ENCODE results near the gene HOXA6.

DNA sequence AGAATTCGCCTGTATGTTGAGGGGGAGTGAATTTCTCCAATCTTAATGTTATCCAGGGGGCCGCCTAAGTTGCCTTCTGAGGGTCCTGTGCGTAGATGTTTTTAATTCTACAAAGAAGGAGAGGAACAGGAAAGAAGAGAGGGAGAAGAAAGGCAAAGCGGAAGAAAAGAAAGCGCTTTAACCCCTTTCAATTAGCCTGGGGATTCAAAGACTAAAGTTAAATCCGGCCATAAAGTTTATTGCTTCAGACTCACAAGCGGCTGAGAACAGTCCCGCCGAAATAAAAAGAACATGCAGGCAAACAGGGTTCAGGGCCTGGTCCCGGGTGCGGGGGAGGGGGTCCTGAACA, 8.6 kb downstream of the HOXA6 start:
- TF ChIP-seq POLR2A (IDR thresholded peaks at IDR 0.05), result no peak
- TF ChIP-seq, protein P1, sequence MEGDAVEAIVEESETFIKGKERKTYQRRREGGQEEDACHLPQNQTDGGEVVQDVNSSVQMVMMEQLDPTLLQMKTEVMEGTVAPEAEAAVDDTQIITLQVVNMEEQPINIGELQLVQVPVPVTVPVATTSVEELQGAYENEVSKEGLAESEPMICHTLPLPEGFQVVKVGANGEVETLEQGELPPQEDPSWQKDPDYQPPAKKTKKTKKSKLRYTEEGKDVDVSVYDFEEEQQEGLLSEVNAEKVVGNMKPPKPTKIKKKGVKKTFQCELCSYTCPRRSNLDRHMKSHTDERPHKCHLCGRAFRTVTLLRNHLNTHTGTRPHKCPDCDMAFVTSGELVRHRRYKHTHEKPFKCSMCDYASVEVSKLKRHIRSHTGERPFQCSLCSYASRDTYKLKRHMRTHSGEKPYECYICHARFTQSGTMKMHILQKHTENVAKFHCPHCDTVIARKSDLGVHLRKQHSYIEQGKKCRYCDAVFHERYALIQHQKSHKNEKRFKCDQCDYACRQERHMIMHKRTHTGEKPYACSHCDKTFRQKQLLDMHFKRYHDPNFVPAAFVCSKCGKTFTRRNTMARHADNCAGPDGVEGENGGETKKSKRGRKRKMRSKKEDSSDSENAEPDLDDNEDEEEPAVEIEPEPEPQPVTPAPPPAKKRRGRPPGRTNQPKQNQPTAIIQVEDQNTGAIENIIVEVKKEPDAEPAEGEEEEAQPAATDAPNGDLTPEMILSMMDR (IDR thresholded peaks at IDR 0.05), result no peak
